ENCODE data around the gene BAZ1B. TPM values are rescaled to one million over a fixed set of nuclear protein-coding genes. Genes with fewer than 3 reads are reported as not detected.

Gene BAZ1B
- total RNA-seq, 4 donors from 2014 or later, result 51.3 to 62.8 (median 59.9) TPM

- no peak for TF ChIP-seq CTCF (IDR thresholded peaks at IDR 0.05; ENCODE audit: low read depth)
These were observed 39.3 kb downstream of the BAZ1B start for GRCh38 chr7:73482746-73483145.

GRCh38 chr7:73478549-73478948, 43.5 kb downstream of the BAZ1B start:
- TF ChIP-seq CTCF (IDR thresholded peaks at IDR 0.05; ENCODE audit: low read depth), result no peak

GRCh38 chr7:73477376-73477775, 44.7 kb downstream of the BAZ1B start:
- TF ChIP-seq CTCF (IDR thresholded peaks at IDR 0.05; ENCODE audit: low read depth), result no peak

GRCh38 chr7:73470208-73470607, 51.9 kb downstream of the BAZ1B start:
- no peak for TF ChIP-seq CTCF (IDR thresholded peaks at IDR 0.05; ENCODE audit: low read depth)

GRCh38 chr7:73466112-73466511, 56.0 kb downstream of the BAZ1B start:
- TF ChIP-seq CTCF (IDR thresholded peaks at IDR 0.05; ENCODE audit: low read depth), result no peak

- TF ChIP-seq CTCF (IDR thresholded peaks at IDR 0.05; ENCODE audit: low read depth), result no peak
These were observed 58.1 kb downstream of the BAZ1B start for GRCh38 chr7:73463966-73464365.

GRCh38 chr7:73463260-73463659, 58.8 kb downstream of the BAZ1B start:
- TF ChIP-seq CTCF (IDR thresholded peaks at IDR 0.05; ENCODE audit: low read depth), result no peak

Measured in subcutaneous adipose tissue (tissue), 4 donors.